ENCODE data around the gene TRMT2A. TPM values are rescaled to one million over a fixed set of nuclear protein-coding genes. Genes with fewer than 3 reads are reported as not detected.

Gene TRMT2A
- total RNA-seq, 1 experiment from 2014 or later, result 47.1 TPM

DNA sequence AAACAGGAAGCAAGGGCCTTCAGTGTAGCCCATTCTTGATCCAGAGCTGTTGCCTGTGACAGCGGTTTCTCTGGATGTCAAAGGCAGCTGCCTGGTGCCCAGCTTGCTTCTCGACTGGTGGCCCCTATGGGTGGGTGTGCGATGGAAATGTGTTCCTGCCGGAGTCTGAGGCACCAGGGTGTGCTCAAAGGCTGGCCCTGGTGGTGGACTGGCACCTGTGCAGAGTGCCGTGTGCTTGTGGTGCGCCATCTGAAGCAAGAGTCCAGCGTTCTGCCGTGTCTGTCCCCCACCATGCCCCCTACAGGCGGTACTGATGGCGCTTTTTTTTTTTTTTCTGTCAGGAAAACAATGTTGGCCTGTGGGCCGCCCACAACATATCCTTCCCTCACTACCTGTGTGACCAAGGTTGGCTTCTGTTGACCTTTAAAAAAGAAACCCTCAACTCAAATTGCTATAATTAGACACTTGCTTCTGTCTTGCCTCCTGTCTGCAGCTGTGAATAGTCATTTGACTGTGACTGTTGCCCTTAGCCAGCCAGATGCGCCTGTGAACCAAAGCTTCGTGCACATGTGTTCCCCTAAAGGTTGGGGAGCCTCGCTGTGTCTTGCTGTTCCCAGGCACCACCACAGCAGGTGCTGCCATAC, 5.9 kb downstream of the TRMT2A start:
- Mint-ChIP-seq H3K36me3 (ENCODE audit: insufficient read depth, unreplicated experiment) (peaks cover 74% of the 10 kb centered on the region), H3K4me1 (ENCODE audit: insufficient read depth, unreplicated experiment) (peaks cover 5% of the 10 kb centered on the region), H3K4me3 (ENCODE audit: unreplicated experiment) (no peak overlapping the region), H3K9me3 (ENCODE audit: unreplicated experiment) (no peaks in the 10 kb centered on the region), H3K27me3 (ENCODE audit: insufficient read depth, unreplicated experiment) (no peaks in the 10 kb centered on the region), H3K27ac (ENCODE audit: low read depth, unreplicated experiment) (no peak overlapping the region)
- BruUV-seq (replicated peaks), result no TSS peak
- ChIA-PET CTCF (interaction anchor here (0.7 kb wide), 1 partner anchor 50 kb away, joined by 5 read pairs; no protein-coding TSS in a partner anchor), POLR2A (interaction anchor here (0.7 kb wide), 1 partner anchor 467 kb away, joined by 3 read pairs; no protein-coding TSS in a partner anchor)
- DNase-seq (ENCODE audit: unreplicated experiment), result peak; percentile 27
- intact Hi-C loops (cut with micrococcal nuclease), result loop anchor here (10.0 kb wide), 1 partner anchor 136 kb away; no protein-coding TSS in a partner anchor
- TF ChIP-seq, protein P1, sequence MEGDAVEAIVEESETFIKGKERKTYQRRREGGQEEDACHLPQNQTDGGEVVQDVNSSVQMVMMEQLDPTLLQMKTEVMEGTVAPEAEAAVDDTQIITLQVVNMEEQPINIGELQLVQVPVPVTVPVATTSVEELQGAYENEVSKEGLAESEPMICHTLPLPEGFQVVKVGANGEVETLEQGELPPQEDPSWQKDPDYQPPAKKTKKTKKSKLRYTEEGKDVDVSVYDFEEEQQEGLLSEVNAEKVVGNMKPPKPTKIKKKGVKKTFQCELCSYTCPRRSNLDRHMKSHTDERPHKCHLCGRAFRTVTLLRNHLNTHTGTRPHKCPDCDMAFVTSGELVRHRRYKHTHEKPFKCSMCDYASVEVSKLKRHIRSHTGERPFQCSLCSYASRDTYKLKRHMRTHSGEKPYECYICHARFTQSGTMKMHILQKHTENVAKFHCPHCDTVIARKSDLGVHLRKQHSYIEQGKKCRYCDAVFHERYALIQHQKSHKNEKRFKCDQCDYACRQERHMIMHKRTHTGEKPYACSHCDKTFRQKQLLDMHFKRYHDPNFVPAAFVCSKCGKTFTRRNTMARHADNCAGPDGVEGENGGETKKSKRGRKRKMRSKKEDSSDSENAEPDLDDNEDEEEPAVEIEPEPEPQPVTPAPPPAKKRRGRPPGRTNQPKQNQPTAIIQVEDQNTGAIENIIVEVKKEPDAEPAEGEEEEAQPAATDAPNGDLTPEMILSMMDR (IDR thresholded peaks at IDR 0.05; ENCODE audit: unreplicated experiment), result no peak

DNA sequence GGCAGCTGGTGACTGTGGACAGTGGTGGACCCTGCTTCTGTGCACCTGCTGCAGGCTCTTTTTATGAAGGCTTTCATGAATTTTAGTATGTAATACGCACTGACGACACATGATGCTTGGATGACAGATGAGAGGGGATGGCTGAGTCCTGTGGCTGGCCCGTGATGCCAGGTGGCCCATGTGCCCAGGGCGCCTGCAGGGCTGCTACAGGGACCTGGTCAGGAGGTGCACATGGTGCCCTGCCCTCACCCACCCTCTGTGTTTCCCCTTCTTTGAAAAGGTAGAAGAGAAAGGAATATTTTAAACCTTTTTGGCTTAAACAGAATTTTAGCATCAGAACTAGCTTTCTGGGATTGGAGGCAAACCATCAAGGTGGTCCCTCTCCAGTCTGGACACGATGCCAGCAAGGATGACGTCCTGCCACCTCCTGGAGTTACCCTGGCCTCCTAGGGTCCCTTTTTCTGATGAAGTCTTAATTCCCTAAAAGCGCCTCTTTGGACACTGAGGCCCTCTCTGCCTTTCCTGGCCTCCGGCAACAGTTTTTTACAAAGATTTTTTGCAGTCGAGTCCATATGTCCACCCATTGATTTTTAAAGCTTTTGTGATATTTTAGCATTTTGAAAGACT, 6.6 kb downstream of the TRMT2A start:
- Mint-ChIP-seq H3K27me3 (ENCODE audit: insufficient read depth, unreplicated experiment) (no peaks in the 10 kb centered on the region), H3K4me3 (ENCODE audit: unreplicated experiment) (no peak overlapping the region), H3K36me3 (ENCODE audit: insufficient read depth, unreplicated experiment) (peaks cover 76% of the 10 kb centered on the region), H3K4me1 (ENCODE audit: insufficient read depth, unreplicated experiment) (peaks cover 4% of the 10 kb centered on the region), H3K9me3 (ENCODE audit: unreplicated experiment) (no peaks in the 10 kb centered on the region), H3K27ac (ENCODE audit: low read depth, unreplicated experiment) (no peak overlapping the region)
- TF ChIP-seq, protein P1 (IDR thresholded peaks at IDR 0.05; ENCODE audit: unreplicated experiment), result no peak
- no TSS peak for BruUV-seq (replicated peaks)
- intact Hi-C loops (cut with micrococcal nuclease), result loop anchor here (10.0 kb wide), 1 partner anchor 136 kb away; no protein-coding TSS in a partner anchor
- CTCF ChIA-PET, result interaction anchor here (0.6 kb wide), 1 partner anchor 103 kb away, joined by 3 read pairs; no protein-coding TSS in a partner anchor
- no peak for DNase-seq (ENCODE audit: unreplicated experiment)
- POLR2A ChIA-PET, result interaction anchor here (0.7 kb wide), 1 partner anchor 466 kb away, joined by 3 read pairs; no protein-coding TSS in a partner anchor

DNA sequence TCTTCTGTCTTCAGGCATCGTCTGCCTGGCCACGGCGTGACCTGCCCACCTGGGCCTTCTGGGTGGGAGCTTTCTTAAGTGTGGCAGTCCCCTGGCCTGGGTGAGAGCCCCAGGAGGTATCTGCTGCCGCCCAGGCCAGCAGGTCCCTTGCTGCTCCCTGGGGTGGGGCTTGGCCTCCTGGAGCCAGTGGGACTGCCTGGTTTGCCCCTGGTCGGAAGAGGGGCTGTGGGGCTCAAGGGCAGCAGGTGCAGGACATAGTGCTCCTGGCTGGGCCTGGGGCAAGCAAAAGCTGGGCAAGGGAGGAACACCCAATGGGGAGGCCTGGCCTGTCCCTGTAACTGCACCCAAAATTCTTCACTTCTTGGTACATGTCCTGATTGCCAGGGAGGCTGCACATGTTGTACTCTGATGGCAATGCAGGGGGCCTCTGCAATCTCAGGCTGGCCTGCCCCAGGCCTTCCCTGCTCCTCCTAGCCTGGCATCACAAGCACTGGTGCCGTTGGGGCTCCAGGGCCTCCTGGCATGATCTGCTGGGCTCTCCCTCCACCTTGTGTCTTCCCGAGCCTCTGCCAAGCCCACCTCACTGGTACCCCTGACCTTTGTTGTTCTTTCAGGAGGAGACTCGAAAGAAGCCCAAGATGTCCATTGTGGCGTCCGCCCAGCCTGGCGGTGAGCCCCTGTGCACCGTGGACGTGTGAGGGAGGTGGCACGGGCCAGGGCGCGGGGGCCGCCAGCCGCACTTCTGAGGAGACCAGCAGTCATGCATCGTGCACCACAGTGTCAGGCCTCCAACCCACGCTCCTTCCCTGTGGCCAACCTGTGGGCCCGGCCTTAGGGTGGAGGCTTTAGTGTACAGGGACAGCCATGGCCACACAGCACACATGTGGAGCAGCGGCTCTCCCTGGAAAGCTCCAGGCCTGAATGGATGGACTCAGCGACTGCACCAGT, 7.3 kb downstream of the TRMT2A start:
- H3K4me1 Mint-ChIP-seq (ENCODE audit: insufficient read depth, unreplicated experiment), result no peaks in the 10 kb centered on the region
- intact Hi-C loops (cut with micrococcal nuclease), result loop anchor here (10.0 kb wide), 1 partner anchor 135 kb away; no protein-coding TSS in a partner anchor
- H3K27ac Mint-ChIP-seq (ENCODE audit: low read depth, unreplicated experiment), result no peak overlapping the region
- peaks cover 77% of the 10 kb centered on the region for H3K36me3 Mint-ChIP-seq (ENCODE audit: insufficient read depth, unreplicated experiment)
- H3K27me3 Mint-ChIP-seq (ENCODE audit: insufficient read depth, unreplicated experiment), result no peaks in the 10 kb centered on the region
- TF ChIP-seq, protein P1 (IDR thresholded peaks at IDR 0.05; ENCODE audit: unreplicated experiment), result no peak
- BruUV-seq (replicated peaks), result no TSS peak
- H3K9me3 Mint-ChIP-seq (ENCODE audit: unreplicated experiment), result no peaks in the 10 kb centered on the region
- H3K4me3 Mint-ChIP-seq (ENCODE audit: unreplicated experiment), result no peak overlapping the region
- DNase-seq (ENCODE audit: unreplicated experiment), result no peak
- ChIA-PET CTCF (interaction anchor here (0.6 to 1.1 kb wide), 4 partner anchors 23 to 223 kb away, joined by 3 read pairs; no protein-coding TSS in a partner anchor), POLR2A (interaction anchor here (1.4 kb wide), 1 partner anchor 13 kb away, joined by 5 read pairs; no protein-coding TSS in a partner anchor)
